Measurements from ENCODE around the gene PLCL1.

PLCL1 gene

DNA sequence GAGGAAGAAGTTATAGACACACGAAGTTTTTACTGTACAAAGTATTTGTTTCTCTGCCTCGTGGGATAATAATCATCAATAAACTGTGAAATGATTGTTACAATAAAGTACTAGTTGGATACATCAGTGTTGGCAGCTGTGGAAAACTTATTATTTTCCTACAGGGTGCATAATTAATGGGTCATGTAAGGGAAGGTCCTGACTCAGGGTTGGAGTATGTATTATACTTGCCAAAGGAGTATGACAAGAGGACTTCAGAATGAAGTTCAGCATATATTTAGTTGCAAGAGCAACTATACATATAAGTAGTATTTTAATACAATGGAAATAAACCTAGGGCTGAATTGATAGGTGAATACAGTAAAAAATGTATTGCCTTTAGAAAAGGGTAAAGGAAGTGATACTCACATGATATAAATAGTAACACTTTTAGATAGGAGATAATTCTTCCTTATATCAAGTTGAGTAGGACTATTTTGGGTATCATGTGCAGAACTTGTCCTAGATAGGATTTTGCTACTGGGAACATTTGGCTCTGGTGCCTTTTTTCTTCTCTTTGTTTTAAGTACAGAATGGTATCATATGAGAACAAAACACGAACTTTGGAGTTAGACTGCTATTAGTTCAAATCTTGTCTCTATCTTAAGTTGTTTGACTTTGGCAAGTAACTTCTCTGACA, 79.1 kb downstream of the PLCL1 start:
- no peak overlapping the region for H3K27ac ChIP-seq (ENCODE audit: low read depth, low read length, poor library complexity, severe bottlenecking)
- no peaks in the 10 kb centered on the region for H3K9me2 ChIP-seq (ENCODE audit: low read depth, low read length)
- H3K27me3 ChIP-seq (ENCODE audit: insufficient read depth, low read length) = no peaks in the 10 kb centered on the region
- no peaks in the 10 kb centered on the region for H4K20me1 ChIP-seq (ENCODE audit: insufficient read depth, low read length)
- no peak overlapping the region for H3K9ac ChIP-seq (ENCODE audit: low read length)
- H3K4me2 ChIP-seq (ENCODE audit: low read length) = no peak overlapping the region
- no peaks in the 10 kb centered on the region for H3F3A ChIP-seq (ENCODE audit: insufficient read depth, low read length)
- no peak overlapping the region for H3K4me3 ChIP-seq (ENCODE audit: low read depth, low read length, poor library complexity, severe bottlenecking)
- H3K36me3 ChIP-seq (ENCODE audit: insufficient read depth, low read length) = no peaks in the 10 kb centered on the region
- H3K9me3 ChIP-seq (ENCODE audit: low read length) = no peaks in the 10 kb centered on the region
- no peak overlapping the region for H2AFZ ChIP-seq (ENCODE audit: low read length)
- H3K79me2 ChIP-seq (ENCODE audit: insufficient read depth, low read length) = no peaks in the 10 kb centered on the region
- H3K4me1 ChIP-seq (ENCODE audit: insufficient read depth, low read length, severe bottlenecking) = no peaks in the 10 kb centered on the region
- TF ChIP-seq, protein P1, sequence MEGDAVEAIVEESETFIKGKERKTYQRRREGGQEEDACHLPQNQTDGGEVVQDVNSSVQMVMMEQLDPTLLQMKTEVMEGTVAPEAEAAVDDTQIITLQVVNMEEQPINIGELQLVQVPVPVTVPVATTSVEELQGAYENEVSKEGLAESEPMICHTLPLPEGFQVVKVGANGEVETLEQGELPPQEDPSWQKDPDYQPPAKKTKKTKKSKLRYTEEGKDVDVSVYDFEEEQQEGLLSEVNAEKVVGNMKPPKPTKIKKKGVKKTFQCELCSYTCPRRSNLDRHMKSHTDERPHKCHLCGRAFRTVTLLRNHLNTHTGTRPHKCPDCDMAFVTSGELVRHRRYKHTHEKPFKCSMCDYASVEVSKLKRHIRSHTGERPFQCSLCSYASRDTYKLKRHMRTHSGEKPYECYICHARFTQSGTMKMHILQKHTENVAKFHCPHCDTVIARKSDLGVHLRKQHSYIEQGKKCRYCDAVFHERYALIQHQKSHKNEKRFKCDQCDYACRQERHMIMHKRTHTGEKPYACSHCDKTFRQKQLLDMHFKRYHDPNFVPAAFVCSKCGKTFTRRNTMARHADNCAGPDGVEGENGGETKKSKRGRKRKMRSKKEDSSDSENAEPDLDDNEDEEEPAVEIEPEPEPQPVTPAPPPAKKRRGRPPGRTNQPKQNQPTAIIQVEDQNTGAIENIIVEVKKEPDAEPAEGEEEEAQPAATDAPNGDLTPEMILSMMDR (IDR thresholded peaks at IDR 0.05; ENCODE audit: low read length) = no peak
- no peak for TF ChIP-seq EZH2 (IDR thresholded peaks at IDR 0.05; ENCODE audit: borderline replicate concordance, low read length)

DNA sequence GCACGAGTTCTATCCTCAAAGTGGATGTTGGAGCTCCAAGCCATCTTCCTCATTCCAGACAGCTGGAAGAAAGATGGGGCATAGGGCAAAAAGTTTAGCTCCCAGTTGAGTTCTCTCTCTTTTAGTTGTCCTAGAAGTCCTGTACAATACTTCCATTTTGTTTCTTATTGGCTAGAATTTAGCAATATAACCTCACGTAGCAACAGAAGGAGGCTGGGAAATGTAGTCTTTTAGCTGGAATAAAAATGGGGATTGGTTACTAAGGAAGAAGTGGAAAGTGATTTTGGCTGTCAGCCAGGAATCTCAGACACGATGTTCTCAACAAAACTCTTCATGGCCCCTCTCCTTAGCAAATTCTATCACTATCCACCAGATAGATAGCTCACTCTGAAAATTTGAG, 79.9 kb downstream of the PLCL1 start:
- Histone ChIP-seq H3K27ac (ENCODE audit: low read depth, low read length, poor library complexity, severe bottlenecking) (no peak overlapping the region), H3K4me1 (ENCODE audit: insufficient read depth, low read length, severe bottlenecking) (no peaks in the 10 kb centered on the region), H3F3A (ENCODE audit: insufficient read depth, low read length) (no peaks in the 10 kb centered on the region), H3K9me2 (ENCODE audit: low read depth, low read length) (no peaks in the 10 kb centered on the region), H4K20me1 (ENCODE audit: insufficient read depth, low read length) (no peaks in the 10 kb centered on the region), H3K9me3 (ENCODE audit: low read length) (no peaks in the 10 kb centered on the region), H3K36me3 (ENCODE audit: insufficient read depth, low read length) (no peaks in the 10 kb centered on the region), H3K4me3 (ENCODE audit: low read depth, low read length, poor library complexity, severe bottlenecking) (no peak overlapping the region), H3K4me2 (ENCODE audit: low read length) (no peak overlapping the region), H3K79me2 (ENCODE audit: insufficient read depth, low read length) (no peaks in the 10 kb centered on the region), H2AFZ (ENCODE audit: low read length) (no peak overlapping the region), H3K27me3 (ENCODE audit: insufficient read depth, low read length) (no peaks in the 10 kb centered on the region), H3K9ac (ENCODE audit: low read length) (no peak overlapping the region)
- TF ChIP-seq EZH2 (IDR thresholded peaks at IDR 0.05; ENCODE audit: borderline replicate concordance, low read length) = no peak

DNA sequence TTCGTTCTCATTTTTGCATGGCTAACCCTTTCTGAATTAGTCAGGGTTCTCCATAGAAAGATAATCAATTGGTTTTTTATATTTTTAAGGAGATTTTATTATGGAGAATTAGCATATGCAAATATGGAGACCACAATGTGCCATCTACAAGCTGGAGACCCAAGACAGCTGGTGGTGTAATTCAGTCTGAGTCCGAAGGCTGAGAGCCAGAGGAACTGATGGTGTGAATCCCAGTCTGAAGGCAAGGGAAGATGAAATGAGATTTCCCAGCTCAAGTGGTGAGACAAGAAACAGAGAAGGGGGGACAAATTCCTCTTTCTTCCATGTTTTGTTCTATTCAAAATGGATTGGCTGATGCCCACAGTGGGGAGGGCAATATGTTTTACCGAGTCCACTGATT, 80.7 kb downstream of the PLCL1 start:
- no peaks in the 10 kb centered on the region for H3K4me1 ChIP-seq (ENCODE audit: insufficient read depth, low read length, severe bottlenecking)
- no peak overlapping the region for H3K4me3 ChIP-seq (ENCODE audit: low read depth, low read length, poor library complexity, severe bottlenecking)
- H3K27ac ChIP-seq (ENCODE audit: low read depth, low read length, poor library complexity, severe bottlenecking) = no peak overlapping the region
- H2AFZ ChIP-seq (ENCODE audit: low read length) = no peak overlapping the region
- no peaks in the 10 kb centered on the region for H3K9me3 ChIP-seq (ENCODE audit: low read length)
- H3K4me2 ChIP-seq (ENCODE audit: low read length) = no peak overlapping the region
- H3K9ac ChIP-seq (ENCODE audit: low read length) = no peak overlapping the region
- no peaks in the 10 kb centered on the region for H3K79me2 ChIP-seq (ENCODE audit: insufficient read depth, low read length)
- no peak for TF ChIP-seq EZH2 (IDR thresholded peaks at IDR 0.05; ENCODE audit: borderline replicate concordance, low read length)
- TF ChIP-seq, protein P1 (IDR thresholded peaks at IDR 0.05; ENCODE audit: low read length) = no peak
- no peaks in the 10 kb centered on the region for H4K20me1 ChIP-seq (ENCODE audit: insufficient read depth, low read length)
- no peaks in the 10 kb centered on the region for H3K36me3 ChIP-seq (ENCODE audit: insufficient read depth, low read length)
- H3K9me2 ChIP-seq (ENCODE audit: low read depth, low read length) = no peaks in the 10 kb centered on the region
- no peaks in the 10 kb centered on the region for H3F3A ChIP-seq (ENCODE audit: insufficient read depth, low read length)
- H3K27me3 ChIP-seq (ENCODE audit: insufficient read depth, low read length) = no peaks in the 10 kb centered on the region

DNA sequence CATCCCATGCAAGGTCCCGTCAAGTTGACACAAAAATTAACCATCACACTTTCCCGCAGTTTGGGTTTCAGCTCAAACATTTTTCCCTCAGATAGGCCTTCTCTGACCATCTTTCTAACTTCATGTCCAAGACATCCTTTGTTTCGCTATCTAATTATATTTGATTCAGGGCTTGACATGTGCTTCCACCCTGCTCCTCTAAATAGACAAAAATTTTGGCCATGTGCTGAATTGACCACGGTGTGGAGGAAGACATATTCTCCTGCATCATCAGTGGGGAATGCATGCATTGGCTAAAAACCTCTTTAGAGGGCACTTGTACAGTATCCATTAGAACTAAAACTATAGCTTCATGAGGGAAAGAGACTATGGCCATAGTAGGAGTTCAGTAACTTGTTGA, 81.2 kb downstream of the PLCL1 start:
- H3K9me3 ChIP-seq (ENCODE audit: low read length) = no peaks in the 10 kb centered on the region
- no peaks in the 10 kb centered on the region for H3K27me3 ChIP-seq (ENCODE audit: insufficient read depth, low read length)
- H3K27ac ChIP-seq (ENCODE audit: low read depth, low read length, poor library complexity, severe bottlenecking) = no peak overlapping the region
- H3K4me3 ChIP-seq (ENCODE audit: low read depth, low read length, poor library complexity, severe bottlenecking) = no peak overlapping the region
- no peaks in the 10 kb centered on the region for H3K9me2 ChIP-seq (ENCODE audit: low read depth, low read length)
- H3K9ac ChIP-seq (ENCODE audit: low read length) = no peak overlapping the region
- no peak overlapping the region for H2AFZ ChIP-seq (ENCODE audit: low read length)
- H3K4me2 ChIP-seq (ENCODE audit: low read length) = no peak overlapping the region
- no peak for TF ChIP-seq EZH2 (IDR thresholded peaks at IDR 0.05; ENCODE audit: borderline replicate concordance, low read length)
- TF ChIP-seq, protein P1 (IDR thresholded peaks at IDR 0.05; ENCODE audit: low read length) = no peak
- H3F3A ChIP-seq (ENCODE audit: insufficient read depth, low read length) = no peaks in the 10 kb centered on the region
- H3K79me2 ChIP-seq (ENCODE audit: insufficient read depth, low read length) = no peaks in the 10 kb centered on the region
- no peaks in the 10 kb centered on the region for H3K36me3 ChIP-seq (ENCODE audit: insufficient read depth, low read length)
- H3K4me1 ChIP-seq (ENCODE audit: insufficient read depth, low read length, severe bottlenecking) = no peaks in the 10 kb centered on the region
- H4K20me1 ChIP-seq (ENCODE audit: insufficient read depth, low read length) = no peaks in the 10 kb centered on the region
